Nephron (organoid): ENCODE results near the gene METTL14.
A peak's percentile ranks its signal among the peaks of the same experiment; 100 is the strongest.

ENCODE experiments used
- H3K27ac Mint-ChIP-seq, 3 experiments: 2 replicates each; pipeline ENCODE4 v1.8.0; 2020; ENCODE audit warnings: mixed read lengths in 3 of 3, mild to moderate bottlenecking in 2 of 3, moderate library complexity in 1 of 3
- H3K27me3 Mint-ChIP-seq: 2 replicates; pipeline ENCODE4 v1.8.0; 2021; ENCODE audit warnings: low read depth, mild to moderate bottlenecking, moderate library complexity, mixed read lengths
- H3K36me3 Mint-ChIP-seq: 2 replicates; pipeline ENCODE4 v1.8.0; 2020; ENCODE audit warnings: low read depth, mixed read lengths
- H3K4me1 Mint-ChIP-seq: 2 replicates; pipeline ENCODE4 v1.8.0; 2020; ENCODE audit warnings: mixed read lengths
- H3K4me3 Mint-ChIP-seq, 3 experiments: 2 replicates each; pipeline ENCODE4 v1.8.0; 2020; ENCODE audit warnings: mild to moderate bottlenecking in 3 of 3, mixed read lengths in 3 of 3, moderate library complexity in 2 of 3
- H3K9me3 Mint-ChIP-seq: 2 replicates; pipeline ENCODE4 v1.8.0; 2020; ENCODE audit warnings: mixed read lengths
- TF ChIP-seq, protein P1 (sequence below), 3 experiments: fragments of 200-600 bp; sonication (generic); IDR thresholded peaks; one replicate each; pipeline ENCODE4 v1.5.0; 2021; ENCODE audit warnings: antibody characterized with exemption in 3 of 3; ENCODE audit not compliant: unreplicated experiment in 3 of 3

METTL14 gene

DNA sequence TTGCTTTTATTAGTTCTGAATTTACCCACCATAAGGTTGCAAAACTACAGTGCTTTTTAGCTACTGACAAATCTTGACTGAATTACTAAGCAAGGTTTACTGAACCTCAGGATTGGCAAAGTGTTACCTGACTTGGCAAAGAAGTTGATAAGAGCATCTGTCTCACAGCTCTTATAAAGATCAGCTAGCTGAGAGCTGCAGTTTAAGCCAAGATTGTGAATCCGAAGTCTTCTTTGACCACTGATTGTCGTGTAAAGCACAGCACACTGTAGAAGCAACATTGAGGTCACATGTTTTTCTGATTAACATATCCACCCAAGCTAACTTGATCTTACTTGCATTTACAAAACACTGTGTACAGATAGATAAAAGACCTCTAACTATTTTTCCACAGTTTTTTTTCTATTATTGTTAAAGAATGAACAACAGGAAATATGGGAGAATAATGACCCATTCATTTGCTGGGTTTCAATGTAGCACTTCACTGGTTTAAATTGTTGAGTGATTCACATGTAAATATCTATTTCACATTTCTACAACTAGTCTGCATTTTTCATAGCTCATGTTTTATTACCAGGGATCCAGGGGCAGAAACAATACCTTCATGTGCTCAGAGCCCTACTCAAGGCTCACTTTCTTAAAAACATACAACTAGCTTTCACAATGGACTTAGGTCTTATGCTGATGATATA is 54.0 kb downstream of the METTL14 start:
- TF ChIP-seq, protein P1, sequence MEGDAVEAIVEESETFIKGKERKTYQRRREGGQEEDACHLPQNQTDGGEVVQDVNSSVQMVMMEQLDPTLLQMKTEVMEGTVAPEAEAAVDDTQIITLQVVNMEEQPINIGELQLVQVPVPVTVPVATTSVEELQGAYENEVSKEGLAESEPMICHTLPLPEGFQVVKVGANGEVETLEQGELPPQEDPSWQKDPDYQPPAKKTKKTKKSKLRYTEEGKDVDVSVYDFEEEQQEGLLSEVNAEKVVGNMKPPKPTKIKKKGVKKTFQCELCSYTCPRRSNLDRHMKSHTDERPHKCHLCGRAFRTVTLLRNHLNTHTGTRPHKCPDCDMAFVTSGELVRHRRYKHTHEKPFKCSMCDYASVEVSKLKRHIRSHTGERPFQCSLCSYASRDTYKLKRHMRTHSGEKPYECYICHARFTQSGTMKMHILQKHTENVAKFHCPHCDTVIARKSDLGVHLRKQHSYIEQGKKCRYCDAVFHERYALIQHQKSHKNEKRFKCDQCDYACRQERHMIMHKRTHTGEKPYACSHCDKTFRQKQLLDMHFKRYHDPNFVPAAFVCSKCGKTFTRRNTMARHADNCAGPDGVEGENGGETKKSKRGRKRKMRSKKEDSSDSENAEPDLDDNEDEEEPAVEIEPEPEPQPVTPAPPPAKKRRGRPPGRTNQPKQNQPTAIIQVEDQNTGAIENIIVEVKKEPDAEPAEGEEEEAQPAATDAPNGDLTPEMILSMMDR (IDR thresholded peaks at IDR 0.05; ENCODE audit: unreplicated experiment in 3 of 3), result no peak

DNA sequence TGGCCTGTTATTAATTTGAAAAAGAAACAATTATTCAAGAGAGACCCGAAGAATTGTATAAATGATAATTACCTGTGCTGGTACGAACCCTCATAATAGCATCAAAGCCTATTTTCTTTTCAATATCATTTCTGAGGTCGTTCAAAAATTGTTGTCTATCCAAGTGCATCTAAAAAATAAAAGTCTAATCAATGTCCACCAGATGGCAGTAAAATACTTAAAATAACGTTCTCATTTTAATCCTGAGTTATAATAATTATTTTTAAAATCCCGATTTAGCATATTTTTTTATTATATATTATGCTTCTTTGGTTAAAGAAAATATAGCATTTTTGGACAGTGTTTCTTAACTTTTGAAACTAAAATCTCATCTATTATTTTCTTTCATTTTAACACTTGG is 55.7 kb downstream of the METTL14 start:
- Mint-ChIP-seq H3K27me3 (no peaks in the 10 kb centered on the region), H3K27ac (peak overlapping the region in 2 of 3 experiments; percentile 62 to 80), H3K4me3 (no peak overlapping the region), H3K36me3 (peaks cover 45% of the 10 kb centered on the region), H3K9me3 (no peaks in the 10 kb centered on the region), H3K4me1 (peaks cover 43% of the 10 kb centered on the region)
- TF ChIP-seq, protein P1 (IDR thresholded peaks at IDR 0.05; ENCODE audit: unreplicated experiment in 3 of 3), result peak; percentile 40 to 64 (median 48)

More for the DNA sequence above, 54.0 kb downstream of the METTL14 start:
- H3K9me3 Mint-ChIP-seq, result no peaks in the 10 kb centered on the region
- peaks cover 33% of the 10 kb centered on the region for H3K4me1 Mint-ChIP-seq
- peaks cover 47% of the 10 kb centered on the region for H3K36me3 Mint-ChIP-seq
- H3K4me3 Mint-ChIP-seq, result no peak overlapping the region
- H3K27me3 Mint-ChIP-seq, result no peaks in the 10 kb centered on the region
- H3K27ac Mint-ChIP-seq, result no peak overlapping the region

GRCh38 chr4:118741301-118741855 is 56.2 kb downstream of the METTL14 start:
- TF ChIP-seq, protein P1 (IDR thresholded peaks at IDR 0.05; ENCODE audit: unreplicated experiment in 3 of 3), result no peak

DNA sequence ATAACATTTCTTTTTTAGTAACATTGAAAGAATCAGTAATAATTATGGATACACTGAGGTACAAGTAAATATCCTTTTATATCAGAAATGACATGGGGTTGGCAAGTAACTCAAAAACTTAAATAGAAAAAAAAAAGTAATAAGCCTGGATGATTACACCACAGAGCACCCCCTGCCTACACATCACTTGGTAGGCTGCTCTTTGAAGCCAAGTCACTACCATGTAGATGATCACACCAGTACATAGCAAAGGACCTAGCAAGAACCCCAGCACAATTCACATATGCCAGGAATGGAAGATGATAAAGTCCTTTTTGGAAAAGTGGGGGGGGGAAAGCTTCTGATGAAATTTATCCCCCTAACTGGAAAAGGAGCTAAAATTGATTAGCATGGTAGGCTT is 56.9 kb downstream of the METTL14 start:
- Mint-ChIP-seq H3K36me3 (peaks cover 39% of the 10 kb centered on the region), H3K4me1 (peaks cover 53% of the 10 kb centered on the region), H3K27me3 (no peaks in the 10 kb centered on the region), H3K9me3 (no peaks in the 10 kb centered on the region), H3K4me3 (no peak overlapping the region), H3K27ac (peak overlapping the region in 1 of 3 experiments; percentile 80)
- TF ChIP-seq, protein P1 (IDR thresholded peaks at IDR 0.05; ENCODE audit: unreplicated experiment in 3 of 3), result no peak

More at GRCh38 chr4:118741301-118741855, 56.2 kb downstream of the METTL14 start:
- Mint-ChIP-seq H3K27ac (peak overlapping the region; percentile 54 to 80 (median 69)), H3K9me3 (no peaks in the 10 kb centered on the region), H3K36me3 (peaks cover 45% of the 10 kb centered on the region), H3K27me3 (no peaks in the 10 kb centered on the region), H3K4me3 (no peak overlapping the region), H3K4me1 (peaks cover 46% of the 10 kb centered on the region)

DNA sequence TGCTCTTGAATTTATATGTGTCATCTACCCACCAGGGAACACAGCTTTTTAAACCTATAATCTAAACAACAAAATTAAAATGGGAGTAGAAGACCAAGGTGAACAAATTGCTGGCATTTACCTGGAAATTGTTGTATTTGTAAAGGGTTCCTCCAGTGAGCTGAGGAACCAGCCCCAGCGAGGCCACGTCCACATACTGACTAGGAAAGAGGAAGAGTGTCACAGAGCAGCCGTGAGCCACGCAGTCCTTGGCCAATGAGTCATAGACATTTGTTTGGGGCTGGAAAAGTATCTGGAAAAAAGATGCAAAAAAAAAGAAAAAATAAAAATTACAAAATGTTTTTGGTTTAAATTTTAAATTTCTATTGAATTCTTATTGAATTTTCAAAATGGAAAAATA is 58.7 kb downstream of the METTL14 start:
- TF ChIP-seq, protein P1 (IDR thresholded peaks at IDR 0.05; ENCODE audit: unreplicated experiment in 3 of 3), result no peak

More for the DNA sequence above, 58.7 kb downstream of the METTL14 start:
- no peaks in the 10 kb centered on the region for H3K27me3 Mint-ChIP-seq
- H3K36me3 Mint-ChIP-seq, result peaks cover 33% of the 10 kb centered on the region
- H3K4me1 Mint-ChIP-seq, result peaks cover 56% of the 10 kb centered on the region
- H3K4me3 Mint-ChIP-seq, result no peak overlapping the region
- peak overlapping the region in 1 of 3 experiments; percentile 80 for H3K27ac Mint-ChIP-seq
- H3K9me3 Mint-ChIP-seq, result no peaks in the 10 kb centered on the region
